ENCODE data around the gene SLC22A3.

GRCh38 chr6:160456214-160456546, 108.0 kb downstream of the SLC22A3 start:
- TF ChIP-seq EZH2 (IDR thresholded peaks at IDR 0.05; ENCODE audit: borderline replicate concordance, insufficient read depth, low read depth, low read length, poor library complexity, severe bottlenecking) (no peak), CTCF (IDR thresholded peaks at IDR 0.05) (peak; percentile 33)
